Uterus (tissue), 4 donors: ENCODE measurements around the gene ZNF133. TPM values are rescaled to one million over a fixed set of nuclear protein-coding genes. Genes with fewer than 3 reads are reported as not detected.

Experiments
- DNase-seq, 2 donors: peaks; one replicate each; pipeline ENCODE4 v3.0.0-alpha.2; 2019 to 2020
- H3K27ac ChIP-seq, 2 donors: fragments of 200-600 bp; sonication (generic); 1 replicate in 1 of 2; 2 replicates in 1 of 2; pipeline ENCODE4 v1.5.1; 2016 to 2018
- H3K27me3 ChIP-seq, 2 donors: fragments of 200-600 bp; sonication (generic); one replicate each; pipeline ENCODE4 v1.5.1; 2018 to 2019; ENCODE audit warnings: control low read depth in 1 of 2
- H3K36me3 ChIP-seq, 2 donors: fragments of 200-600 bp; sonication (generic); one replicate each; pipeline ENCODE4 v1.5.1; 2019; ENCODE audit warnings: control low read depth in 1 of 2
- H3K4me1 ChIP-seq, 2 donors: fragments of 200-600 bp; sonication (generic); one replicate each; pipeline ENCODE4 v1.5.1; 2018 to 2019; ENCODE audit warnings: control low read depth in 1 of 2
- H3K4me3 ChIP-seq, 2 donors: fragments of 200-600 bp; sonication (generic); 1 replicate in 1 of 2; 2 replicates in 1 of 2; pipeline ENCODE4 v1.5.1; 2018 to 2019; ENCODE audit warnings: mild to moderate bottlenecking in 1 of 2
- H3K9me3 ChIP-seq, 2 donors: fragments of 200-600 bp; sonication (generic); one replicate each; pipeline ENCODE4 v1.5.1; 2019; ENCODE audit warnings: control low read depth in 1 of 2
- CTCF ChIP-seq, 4 experiments: fragments of 200-600 bp in 2 of 4; fragments of 450-650 bp in 2 of 4; sonication (generic) in 2 of 4; IDR thresholded peaks; one replicate each; pipeline ENCODE4 v1.5.1; 2016 to 2019; ENCODE audit warnings: antibody characterized with exemption in 4 of 4, mild to moderate bottlenecking in 2 of 4, moderate library complexity in 1 of 4
- POLR2A ChIP-seq, 2 donors: fragments of 450-650 bp; IDR thresholded peaks; one replicate each; pipeline ENCODE4 v1.6.1; 2016; ENCODE audit warnings: antibody characterized with exemption in 2 of 2, mild to moderate bottlenecking in 1 of 2, moderate library complexity in 1 of 2
- intact Hi-C: fragments of 100-400 bp; cut with DNase I; formaldehyde crosslinking; loops from one replicate; pipeline ENCODE4 v1.15.1; 2023; ENCODE audit warnings: low total_unique reads
- total RNA-seq, 4 donors: library from RNA; depleted of rRNA in 3 of 4; stranded (reverse); fragments of >200 nt in 3 of 4; gene quantifications; one replicate each; pipeline versions ENCODE4 v1.1.0 to v1.2.4, GENCODE V29; 2014 to 2023
- donor health status: DM: yes; HTN: yes; CAD: no.

Gene ZNF133
- total RNA-seq, 4 donors from 2014 or later = 11.2 to 49.2 (median 22.4) TPM

DNA sequence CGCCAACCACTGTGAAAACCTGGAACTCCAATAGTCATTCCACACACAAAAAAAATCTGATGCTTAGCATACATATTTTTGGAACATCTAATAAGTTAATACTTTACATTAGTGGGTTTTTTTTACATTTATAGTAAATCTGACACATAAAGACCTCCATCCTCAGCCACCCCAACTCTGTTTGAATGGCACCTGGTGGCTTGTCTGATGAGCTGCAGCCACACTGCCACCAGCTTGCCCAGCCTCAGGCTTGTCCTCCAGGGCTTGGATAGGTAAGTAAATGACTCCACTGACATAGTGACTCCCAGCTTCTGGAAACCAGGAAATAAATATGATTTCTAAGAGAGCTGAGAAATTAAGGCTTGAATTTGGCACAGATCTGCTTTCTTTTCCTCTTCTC is 71.5 kb downstream of the ZNF133 start:
- Histone ChIP-seq H3K27ac (no peak overlapping the region), H3K27me3 (no peaks in the 10 kb centered on the region), H3K9me3 (no peaks in the 10 kb centered on the region), H3K4me1 (no peaks in the 10 kb centered on the region), H3K36me3 (no peaks in the 10 kb centered on the region), H3K4me3 (no peak overlapping the region)
- intact Hi-C loops = no loop called here
- DNase-seq = no peak
- TF ChIP-seq POLR2A (IDR thresholded peaks at IDR 0.05) (no peak), CTCF (IDR thresholded peaks at IDR 0.05) (no peak)

DNA sequence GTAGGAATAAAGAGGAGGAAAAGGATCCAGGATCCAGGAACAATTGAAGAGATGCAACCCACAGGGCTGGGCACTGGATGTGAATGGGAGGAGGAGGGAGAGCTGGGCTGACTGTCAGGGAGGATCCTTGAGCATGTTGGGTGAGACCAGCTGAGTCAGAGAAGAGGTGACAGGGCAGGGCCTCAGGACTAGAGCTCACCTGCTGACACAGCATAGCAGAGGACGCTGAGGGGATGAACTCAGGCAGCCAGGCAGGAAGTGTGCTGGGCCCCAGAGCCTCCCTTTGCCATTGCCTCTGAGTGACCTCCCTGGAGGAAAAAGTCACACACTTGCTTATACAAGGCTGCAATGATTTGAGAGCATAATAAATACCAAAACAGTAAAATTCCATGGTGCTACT is 72.3 kb downstream of the ZNF133 start:
- Histone ChIP-seq H3K4me3 (no peak overlapping the region), H3K27me3 (no peaks in the 10 kb centered on the region), H3K27ac (no peak overlapping the region), H3K9me3 (no peaks in the 10 kb centered on the region), H3K4me1 (no peaks in the 10 kb centered on the region), H3K36me3 (no peaks in the 10 kb centered on the region)
- intact Hi-C loops = no loop called here
- TF ChIP-seq CTCF (IDR thresholded peaks at IDR 0.05) (no peak), POLR2A (IDR thresholded peaks at IDR 0.05) (no peak)
- no peak for DNase-seq

DNA sequence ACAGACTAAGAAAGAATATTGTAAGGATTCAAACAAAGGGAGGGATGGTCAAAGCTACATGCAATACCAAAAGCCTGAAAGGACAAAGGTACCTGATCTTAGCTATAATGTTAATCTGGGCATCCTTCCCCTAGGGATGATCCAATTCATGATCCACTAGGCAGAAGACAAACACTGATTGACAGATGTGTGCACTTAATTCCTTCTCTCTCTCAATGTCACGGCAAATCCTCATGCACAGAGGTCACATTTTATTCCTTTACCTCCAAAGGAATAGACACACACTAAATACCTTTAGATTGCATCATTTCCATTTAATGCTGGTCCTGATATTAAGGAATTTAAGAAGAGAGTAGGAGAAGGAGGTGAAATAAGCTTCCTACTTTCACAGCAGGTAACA is 73.4 kb downstream of the ZNF133 start:
- Histone ChIP-seq H3K4me3 (no peak overlapping the region), H3K27me3 (no peaks in the 10 kb centered on the region), H3K9me3 (no peaks in the 10 kb centered on the region), H3K27ac (no peak overlapping the region), H3K4me1 (no peaks in the 10 kb centered on the region), H3K36me3 (no peaks in the 10 kb centered on the region)
- intact Hi-C loops = no loop called here
- TF ChIP-seq POLR2A (IDR thresholded peaks at IDR 0.05) = no peak
- TF ChIP-seq CTCF (IDR thresholded peaks at IDR 0.05) = no peak
- DNase-seq = no peak

DNA sequence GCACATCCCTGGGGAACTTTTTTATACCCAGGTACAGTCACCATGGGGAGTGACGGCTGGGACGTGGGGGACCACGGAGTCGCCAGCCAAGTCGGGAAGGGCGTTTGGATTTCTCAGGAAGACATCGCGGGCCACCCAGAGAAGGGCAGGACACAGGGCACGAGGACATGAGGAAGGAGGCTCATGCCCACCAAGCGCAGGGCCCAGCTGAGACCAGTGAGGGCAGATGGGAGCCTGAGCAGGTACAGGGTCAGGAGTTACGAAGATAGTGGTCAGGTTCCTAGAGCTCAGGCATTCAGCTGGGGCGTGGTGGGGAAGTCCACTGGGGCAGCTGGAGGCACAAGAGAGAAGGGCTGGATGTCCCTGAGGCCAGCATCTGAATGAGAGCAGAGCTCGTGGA is 74.6 kb downstream of the ZNF133 start:
- no peaks in the 10 kb centered on the region for H3K4me1 ChIP-seq
- no peak for DNase-seq
- no peaks in the 10 kb centered on the region for H3K36me3 ChIP-seq
- H3K4me3 ChIP-seq = no peak overlapping the region
- no peak overlapping the region for H3K27ac ChIP-seq
- H3K27me3 ChIP-seq = no peaks in the 10 kb centered on the region
- intact Hi-C loops = no loop called here
- H3K9me3 ChIP-seq = no peaks in the 10 kb centered on the region
- TF ChIP-seq CTCF (IDR thresholded peaks at IDR 0.05) = no peak
- TF ChIP-seq POLR2A (IDR thresholded peaks at IDR 0.05) = no peak

- Histone ChIP-seq H3K4me3 (no peak overlapping the region), H3K27me3 (no peaks in the 10 kb centered on the region), H3K4me1 (no peaks in the 10 kb centered on the region), H3K27ac (no peak overlapping the region), H3K9me3 (no peaks in the 10 kb centered on the region), H3K36me3 (no peaks in the 10 kb centered on the region)
- intact Hi-C loops = no loop called here
- no peak for DNase-seq
- TF ChIP-seq CTCF (IDR thresholded peaks at IDR 0.05) (no peak), POLR2A (IDR thresholded peaks at IDR 0.05) (no peak)
Measured at GRCh38 chr20:18363708-18364107, 75.4 kb downstream of the ZNF133 start.
